A673 (cell line): ENCODE data around the gene ITPR2. TPM values are rescaled to one million over a fixed set of nuclear protein-coding genes. Genes with fewer than 3 reads are reported as not detected.
A peak's percentile ranks its signal among the peaks of the same experiment; 100 is the strongest.

Source experiments
- BruUV-seq: library from RNA; stranded (reverse); fragments of 400-500 nt; replicated peaks from 2 replicates; lab custom pipeline; 2021; lab: Mats Ljungman, UMichigan
- CTCF ChIA-PET: fragments of 300-600 bp; sonication (Branson Sonifier 250); formaldehyde crosslinking; loops from one replicate; lab custom pipeline; 2022; ENCODE audit warnings: antibody characterized with exemption; lab: Charles Lee
- POLR2A ChIA-PET: fragments of 300-600 bp; sonication (Branson Sonifier 250); formaldehyde crosslinking; loops from one replicate; lab custom pipeline; 2022; ENCODE audit warnings: antibody characterized with exemption; ENCODE audit not compliant: low non-redundant PET; lab: Charles Lee
- DNase-seq: peaks from one replicate; pipeline ENCODE4 v3.0.0-alpha.2; 2015; ENCODE audit warnings: low spot score
- H3K27ac ChIP-seq: fragments of 200-600 bp; sonication (generic); 2 replicates; pipeline ENCODE4 v1.5.1; 2016; ENCODE audit warnings: mixed run types, low read depth, mild to moderate bottlenecking, mixed read lengths, antibody characterized with exemption, low read length; ENCODE audit not compliant: poor library complexity, severe bottlenecking
- H3K27me3 ChIP-seq: fragments of 200-600 bp; sonication (generic); replicated peaks from 2 replicates; pipeline ENCODE4 v1.6.1; 2017; ENCODE audit warnings: mixed run types, low read depth, mild to moderate bottlenecking, mixed read lengths, antibody characterized with exemption, low read length; ENCODE audit not compliant: insufficient read depth, poor library complexity
- H3K36me3 ChIP-seq: fragments of 200-600 bp; sonication (generic); 2 replicates; pipeline ENCODE4 v1.6.1; 2016; ENCODE audit warnings: mixed run types, mild to moderate bottlenecking, mixed read lengths, antibody characterized with exemption, low read length; ENCODE audit not compliant: insufficient read depth, poor library complexity, severe bottlenecking
- H3K4me1 ChIP-seq: fragments of 200-600 bp; sonication (generic); 2 replicates; pipeline ENCODE4 v1.6.1; 2017; ENCODE audit warnings: mixed run types, mild to moderate bottlenecking, mixed read lengths, antibody characterized with exemption, low read length; ENCODE audit not compliant: insufficient read depth, poor library complexity, severe bottlenecking
- H3K4me3 ChIP-seq: fragments of 200-600 bp; sonication (generic); 2 replicates; pipeline ENCODE4 v1.5.1; 2016; ENCODE audit warnings: low read depth, mixed run types, mild to moderate bottlenecking, mixed read lengths, low read length; ENCODE audit not compliant: poor library complexity, severe bottlenecking
- H3K9me3 ChIP-seq: fragments of 200-600 bp; sonication (generic); 2 replicates; pipeline ENCODE4 v1.6.1; 2016; ENCODE audit warnings: mixed run types, low read depth, mild to moderate bottlenecking, mixed read lengths, antibody characterized with exemption, low read length; ENCODE audit not compliant: poor library complexity, severe bottlenecking
- EZH2 ChIP-seq: fragments of 200-600 bp; sonication (generic); IDR thresholded peaks from 2 replicates; pipeline ENCODE4 v1.6.1; 2017; ENCODE audit warnings: borderline replicate concordance, low read depth, mild to moderate bottlenecking, mixed read lengths, antibody characterized with exemption, low read length; ENCODE audit not compliant: poor library complexity, severe bottlenecking
- intact Hi-C: fragments of 100-400 bp; cut with micrococcal nuclease; formaldehyde crosslinking; loops from one replicate; pipeline ENCODE4 v1.10.0; 2022; ENCODE audit not compliant: unreplicated experiment
- total RNA-seq: library from RNA; stranded (reverse); gene quantifications from 2 replicates; pipeline ENCODE4 v1.2.3, GENCODE V29; 2021
- TF ChIP-seq, protein P1 (sequence below): fragments of 300-800, 200-600 bp; sonication (generic); conservative IDR thresholded peaks from 2 replicates; pipeline ENCODE4 v1.5.1; 2017; ENCODE audit warnings: low read depth, mild to moderate bottlenecking, antibody characterized with exemption, low read length, moderate library complexity, mixed read lengths

The ITPR2 gene
- total RNA-seq, 1 experiment from 2014 or later = 22.6 TPM

DNA sequence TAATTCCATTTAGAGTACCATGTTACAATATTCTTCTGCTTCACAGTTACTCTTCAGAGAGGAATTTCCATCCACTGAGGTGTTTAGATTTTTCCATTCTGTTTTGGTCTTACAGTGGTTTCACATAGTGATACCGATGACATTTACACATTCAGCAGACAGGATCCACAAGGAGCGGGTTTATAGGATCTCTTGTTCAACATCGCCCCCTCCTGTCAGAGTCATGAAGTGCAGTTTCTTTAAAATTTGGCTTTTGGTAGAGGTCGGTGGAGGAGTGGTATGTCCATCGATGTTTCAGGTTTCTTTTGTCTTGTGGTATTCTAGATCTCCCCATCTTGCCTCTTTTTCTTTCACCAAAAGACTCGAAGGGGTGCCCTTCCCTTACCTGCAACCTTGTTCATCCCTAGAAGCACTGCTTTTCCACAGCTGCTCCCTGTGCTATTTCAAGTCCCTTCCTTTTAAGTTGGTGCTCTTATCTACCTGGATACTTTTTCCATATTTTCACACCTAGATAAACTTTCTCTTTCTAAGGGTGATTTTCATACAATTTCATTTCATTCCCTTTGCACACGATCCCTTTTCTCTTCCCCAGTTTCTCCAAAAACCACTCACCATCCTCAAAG lies 181.3 kb downstream of the ITPR2 start:
- H3K27ac ChIP-seq = no peak overlapping the region
- H3K4me3 ChIP-seq = no peak overlapping the region
- H3K9me3 ChIP-seq = no peaks in the 10 kb centered on the region
- no TSS peak for BruUV-seq
- ChIA-PET CTCF (interaction anchor here (0.5 kb wide), 1 partner anchor 559 kb away, joined by 6 read pairs; no protein-coding TSS in a partner anchor), POLR2A (interaction anchor here (0.7 kb wide), 1 partner anchor 536 kb away, joined by 3 read pairs; no protein-coding TSS in a partner anchor)
- no peaks in the 10 kb centered on the region for H3K27me3 ChIP-seq
- intact Hi-C loops = loop anchor here (2.0 to 5.0 kb wide), 3 partner anchors 217 to 554 kb away; no protein-coding TSS in a partner anchor
- no peak for TF ChIP-seq EZH2
- TF ChIP-seq, protein P1, sequence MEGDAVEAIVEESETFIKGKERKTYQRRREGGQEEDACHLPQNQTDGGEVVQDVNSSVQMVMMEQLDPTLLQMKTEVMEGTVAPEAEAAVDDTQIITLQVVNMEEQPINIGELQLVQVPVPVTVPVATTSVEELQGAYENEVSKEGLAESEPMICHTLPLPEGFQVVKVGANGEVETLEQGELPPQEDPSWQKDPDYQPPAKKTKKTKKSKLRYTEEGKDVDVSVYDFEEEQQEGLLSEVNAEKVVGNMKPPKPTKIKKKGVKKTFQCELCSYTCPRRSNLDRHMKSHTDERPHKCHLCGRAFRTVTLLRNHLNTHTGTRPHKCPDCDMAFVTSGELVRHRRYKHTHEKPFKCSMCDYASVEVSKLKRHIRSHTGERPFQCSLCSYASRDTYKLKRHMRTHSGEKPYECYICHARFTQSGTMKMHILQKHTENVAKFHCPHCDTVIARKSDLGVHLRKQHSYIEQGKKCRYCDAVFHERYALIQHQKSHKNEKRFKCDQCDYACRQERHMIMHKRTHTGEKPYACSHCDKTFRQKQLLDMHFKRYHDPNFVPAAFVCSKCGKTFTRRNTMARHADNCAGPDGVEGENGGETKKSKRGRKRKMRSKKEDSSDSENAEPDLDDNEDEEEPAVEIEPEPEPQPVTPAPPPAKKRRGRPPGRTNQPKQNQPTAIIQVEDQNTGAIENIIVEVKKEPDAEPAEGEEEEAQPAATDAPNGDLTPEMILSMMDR = peak; percentile 82
- peak; percentile 83 for DNase-seq
- peaks cover 8% of the 10 kb centered on the region for H3K4me1 ChIP-seq
- no peaks in the 10 kb centered on the region for H3K36me3 ChIP-seq

- POLR2A ChIA-PET = no interaction called here
- H3K27ac ChIP-seq = no peak overlapping the region
- no peaks in the 10 kb centered on the region for H3K36me3 ChIP-seq
- CTCF ChIA-PET = no interaction called here
- H3K4me3 ChIP-seq = no peak overlapping the region
- DNase-seq = no peak
- no TSS peak for BruUV-seq
- TF ChIP-seq, protein P1 = no peak
- TF ChIP-seq EZH2 = no peak
- H3K4me1 ChIP-seq = peaks cover 8% of the 10 kb centered on the region
- H3K27me3 ChIP-seq = no peaks in the 10 kb centered on the region
- no peaks in the 10 kb centered on the region for H3K9me3 ChIP-seq
- intact Hi-C loops = loop anchor here (2.0 to 5.0 kb wide), 3 partner anchors 216 to 554 kb away; no protein-coding TSS in a partner anchor
Measured at GRCh38 chr12:26651036-26651435, 182.0 kb downstream of the ITPR2 start.

DNA sequence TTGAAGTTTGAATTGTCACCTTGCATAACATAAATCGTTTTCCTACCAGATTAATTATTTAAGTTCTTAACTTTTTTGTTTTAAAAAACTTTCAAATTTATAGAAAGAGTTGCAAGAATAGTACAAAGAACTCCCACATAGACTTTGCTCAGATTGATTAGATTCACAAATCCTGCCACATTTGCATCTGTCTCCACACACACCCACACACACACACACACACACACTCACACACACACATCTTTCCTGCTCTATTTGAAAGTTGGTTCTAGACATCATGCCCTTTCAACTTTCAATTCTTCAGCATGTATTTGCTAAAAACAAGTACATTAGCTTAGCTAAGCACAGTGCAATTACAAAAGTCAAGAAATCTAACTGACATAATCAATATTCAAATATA lies 184.0 kb downstream of the ITPR2 start:
- no peaks in the 10 kb centered on the region for H3K27me3 ChIP-seq
- no peaks in the 10 kb centered on the region for H3K9me3 ChIP-seq
- TF ChIP-seq, protein P1 = no peak
- no peak for TF ChIP-seq EZH2
- no peaks in the 10 kb centered on the region for H3K36me3 ChIP-seq
- BruUV-seq = no TSS peak
- intact Hi-C loops = no loop called here
- POLR2A ChIA-PET = no interaction called here
- no peak for DNase-seq
- H3K4me1 ChIP-seq = peaks cover 8% of the 10 kb centered on the region
- no peak overlapping the region for H3K4me3 ChIP-seq
- CTCF ChIA-PET = interaction anchor here (0.6 kb wide), 1 partner anchor 1278 kb away, joined by 4 read pairs; no protein-coding TSS in a partner anchor
- H3K27ac ChIP-seq = no peak overlapping the region
